Esophagus squamous epithelium (tissue), 5 donors: Measurements from ENCODE around the gene RSPO4. TPM values are rescaled to one million over a fixed set of nuclear protein-coding genes. Genes with fewer than 3 reads are reported as not detected.

Source experiments
- DNase-seq: peaks from one replicate; lab custom pipeline; 2025; lab: John Stamatoyannopoulos, UW
- H3K27ac ChIP-seq, 4 donors: fragments of 200-600 bp; sonication (generic); one replicate each; pipeline ENCODE4 v1.5.1; 2016 to 2019; ENCODE audit warnings: mild to moderate bottlenecking in 1 of 4
- H3K27me3 ChIP-seq, 4 donors: fragments of 200-600 bp; sonication (generic); 1 replicate in 3 of 4; 2 replicates in 1 of 4; pipeline versions ENCODE4 v1.5.1 to v1.6.0; 2017 to 2021; ENCODE audit warnings: antibody characterized with exemption in 1 of 4
- H3K36me3 ChIP-seq, 3 donors: fragments of 200-600 bp; sonication (generic); one replicate each; pipeline ENCODE4 v1.5.1; 2016 to 2019
- H3K4me1 ChIP-seq, 3 donors: fragments of 200-600 bp; sonication (generic); one replicate each; pipeline ENCODE4 v1.5.1; 2017 to 2019
- H3K4me3 ChIP-seq, 4 donors: fragments of 200-600 bp; sonication (generic); 1 replicate in 3 of 4; 2 replicates in 1 of 4; pipeline ENCODE4 v1.5.1; 2016 to 2019; ENCODE audit warnings: mild to moderate bottlenecking in 2 of 4, moderate library complexity in 1 of 4
- H3K9me3 ChIP-seq, 3 donors: fragments of 200-600 bp; sonication (generic); one replicate each; pipeline ENCODE4 v1.5.1; 2016 to 2019
- POLR2A ChIP-seq, 4 donors: fragments of 450-650 bp; IDR thresholded peaks; one replicate each; pipeline ENCODE4 v1.6.1; 2017; ENCODE audit warnings: antibody characterized with exemption in 4 of 4, mild to moderate bottlenecking in 4 of 4, moderate library complexity in 3 of 4
- WGBS, 2 donors: methylation state at CpG; one replicate each; pipeline ENCODE4 v1.1.5; 2018; 5-methylcytosine and 5-hydroxymethylcytosine counted together
- intact Hi-C: fragments of 100-400 bp; cut with DNase I; formaldehyde crosslinking; loops from one replicate; pipeline ENCODE4 v1.15.0; 2022
- total RNA-seq, 4 donors: library from RNA; depleted of rRNA; stranded (reverse); fragments of >200 nt; gene quantifications; one replicate each; pipeline ENCODE4 v1.1.0, GENCODE V29; 2016
- TF ChIP-seq, protein P1 (sequence below), 6 experiments: fragments of 450-650 bp in 4 of 6; fragments of 200-600 bp in 2 of 6; sonication (generic) in 2 of 6; IDR thresholded peaks; one replicate each; pipeline ENCODE4 v1.5.1; 2016 to 2019; ENCODE audit warnings: antibody characterized with exemption in 6 of 6, mild to moderate bottlenecking in 4 of 6, moderate library complexity in 4 of 6
- donor health status: DM: yes; HTN: yes; CAD: no.

RSPO4 gene
- total RNA-seq, 4 donors from 2014 or later, result 0.18 to 0.23 (median 0.19) TPM; not detected in 1

DNA sequence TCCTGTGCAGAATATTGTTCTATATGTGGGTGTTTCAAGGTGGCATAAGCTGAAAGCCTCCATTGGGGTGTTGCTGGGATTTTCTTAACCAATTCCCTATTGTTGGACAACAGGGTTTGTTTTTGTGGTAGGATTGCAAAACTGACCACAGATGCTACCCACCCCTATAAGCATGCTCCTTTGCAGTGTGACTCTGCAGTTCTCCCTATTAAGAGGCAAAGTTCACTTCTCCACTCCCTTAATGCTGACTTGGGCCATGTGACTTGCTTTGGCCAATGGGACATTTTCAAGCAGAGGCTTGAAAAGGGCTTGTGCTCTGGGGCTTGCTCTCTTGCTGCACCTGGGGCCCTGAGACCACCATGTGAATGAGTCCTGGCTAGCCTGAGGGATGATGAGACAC, 77.5 kb downstream of the RSPO4 start:
- H3K36me3 ChIP-seq, result no peaks in the 10 kb centered on the region
- no peaks in the 10 kb centered on the region for H3K4me1 ChIP-seq
- intact Hi-C loops, result no loop called here
- no peak overlapping the region for H3K27ac ChIP-seq
- H3K4me3 ChIP-seq, result no peak overlapping the region
- peaks cover 0 to 12% (median 0%) of the 10 kb centered on the region in 4 donors for H3K27me3 ChIP-seq
- H3K9me3 ChIP-seq, result no peaks in the 10 kb centered on the region
- DNase-seq, result no peak
- TF ChIP-seq, protein P1, sequence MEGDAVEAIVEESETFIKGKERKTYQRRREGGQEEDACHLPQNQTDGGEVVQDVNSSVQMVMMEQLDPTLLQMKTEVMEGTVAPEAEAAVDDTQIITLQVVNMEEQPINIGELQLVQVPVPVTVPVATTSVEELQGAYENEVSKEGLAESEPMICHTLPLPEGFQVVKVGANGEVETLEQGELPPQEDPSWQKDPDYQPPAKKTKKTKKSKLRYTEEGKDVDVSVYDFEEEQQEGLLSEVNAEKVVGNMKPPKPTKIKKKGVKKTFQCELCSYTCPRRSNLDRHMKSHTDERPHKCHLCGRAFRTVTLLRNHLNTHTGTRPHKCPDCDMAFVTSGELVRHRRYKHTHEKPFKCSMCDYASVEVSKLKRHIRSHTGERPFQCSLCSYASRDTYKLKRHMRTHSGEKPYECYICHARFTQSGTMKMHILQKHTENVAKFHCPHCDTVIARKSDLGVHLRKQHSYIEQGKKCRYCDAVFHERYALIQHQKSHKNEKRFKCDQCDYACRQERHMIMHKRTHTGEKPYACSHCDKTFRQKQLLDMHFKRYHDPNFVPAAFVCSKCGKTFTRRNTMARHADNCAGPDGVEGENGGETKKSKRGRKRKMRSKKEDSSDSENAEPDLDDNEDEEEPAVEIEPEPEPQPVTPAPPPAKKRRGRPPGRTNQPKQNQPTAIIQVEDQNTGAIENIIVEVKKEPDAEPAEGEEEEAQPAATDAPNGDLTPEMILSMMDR (IDR thresholded peaks at IDR 0.05), result no peak
- no peak for TF ChIP-seq POLR2A (IDR thresholded peaks at IDR 0.05)

DNA sequence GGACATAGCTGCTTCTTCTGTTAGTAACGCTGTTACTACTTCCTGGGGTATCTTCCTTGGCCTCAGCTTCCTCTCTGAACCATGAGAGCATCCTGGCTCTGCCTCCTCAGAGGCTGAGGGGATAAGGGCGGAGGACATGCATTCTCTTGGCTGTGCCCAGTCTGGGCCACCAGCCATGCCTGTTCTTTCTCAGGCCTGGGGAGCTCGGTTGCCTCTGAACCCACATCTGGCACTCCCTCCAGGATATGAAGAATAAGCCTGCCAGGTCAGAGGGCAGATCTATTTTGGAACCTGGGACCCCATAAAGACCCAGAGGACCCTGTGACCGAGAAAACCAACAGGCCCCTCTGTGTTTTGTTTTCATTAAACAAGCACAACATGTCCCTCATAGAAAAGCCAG, 79.3 kb downstream of the RSPO4 start:
- H3K4me1 ChIP-seq, result no peaks in the 10 kb centered on the region

DNA sequence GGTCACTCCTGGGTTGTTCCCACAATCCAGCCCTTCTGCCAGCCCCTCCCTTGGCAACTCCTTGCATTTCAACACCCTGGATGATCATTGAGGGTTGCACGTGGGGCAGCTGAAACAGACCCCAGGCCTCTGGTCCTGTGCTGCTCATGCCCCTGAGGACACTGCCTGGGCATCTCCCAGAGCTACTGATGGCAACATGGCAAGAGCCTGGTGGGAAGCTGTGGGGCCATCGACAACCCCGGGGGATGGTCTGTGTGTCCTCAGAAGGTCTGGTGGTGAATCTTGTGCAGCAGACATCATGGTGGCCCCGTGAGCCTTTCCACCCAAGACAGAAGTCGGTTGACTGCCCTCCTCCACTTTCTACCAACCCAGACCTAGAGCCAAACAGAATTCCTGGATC, 81.0 kb downstream of the RSPO4 start:
- TF ChIP-seq POLR2A (IDR thresholded peaks at IDR 0.05), result no peak
- TF ChIP-seq, protein P1 (IDR thresholded peaks at IDR 0.05), result no peak
- H3K4me1 ChIP-seq, result no peaks in the 10 kb centered on the region
- no peak overlapping the region for H3K27ac ChIP-seq
- H3K36me3 ChIP-seq, result no peaks in the 10 kb centered on the region
- no peaks in the 10 kb centered on the region for H3K9me3 ChIP-seq
- DNase-seq, result no peak
- no peak overlapping the region for H3K4me3 ChIP-seq
- intact Hi-C loops, result no loop called here
- WGBS, 2 donors, result 89% methylated on average over 3 of the region's 5 CpGs; no CpG with 5 or more reads in 1 of the 2 donors
- H3K27me3 ChIP-seq, result peaks cover 0 to 13% (median 0%) of the 10 kb centered on the region in 4 donors

More for the DNA sequence above, 79.3 kb downstream of the RSPO4 start:
- Histone ChIP-seq H3K27me3 (peaks cover 0 to 7% (median 0%) of the 10 kb centered on the region in 4 donors), H3K4me3 (no peak overlapping the region), H3K36me3 (no peaks in the 10 kb centered on the region), H3K9me3 (no peaks in the 10 kb centered on the region), H3K27ac (peak overlapping the region in 1 of 4 donors; percentile 2)
- 43 to 48% methylated on average over 3 to 4 of the region's 4 CpGs for WGBS, 2 donors
- TF ChIP-seq, protein P1 (IDR thresholded peaks at IDR 0.05), result no peak
- no peak for TF ChIP-seq POLR2A (IDR thresholded peaks at IDR 0.05)
- intact Hi-C loops, result no loop called here
- no peak for DNase-seq

GRCh38 chr20:920311-920710, 81.8 kb downstream of the RSPO4 start:
- WGBS, 2 donors, result 89 to 90% methylated on average over 4 of the region's 4 CpGs
- H3K27ac ChIP-seq, result no peak overlapping the region
- H3K36me3 ChIP-seq, result no peaks in the 10 kb centered on the region
- no peak overlapping the region for H3K4me3 ChIP-seq
- no peaks in the 10 kb centered on the region for H3K4me1 ChIP-seq
- intact Hi-C loops, result no loop called here
- TF ChIP-seq POLR2A (IDR thresholded peaks at IDR 0.05), result no peak
- DNase-seq, result no peak
- no peaks in the 10 kb centered on the region for H3K9me3 ChIP-seq
- peaks cover 0 to 20% (median 0%) of the 10 kb centered on the region in 4 donors for H3K27me3 ChIP-seq

- H3K27ac ChIP-seq, result no peak overlapping the region
- intact Hi-C loops, result no loop called here
- H3K9me3 ChIP-seq, result no peaks in the 10 kb centered on the region
- H3K36me3 ChIP-seq, result no peaks in the 10 kb centered on the region
- peaks cover 0 to 26% (median 0%) of the 10 kb centered on the region in 4 donors for H3K27me3 ChIP-seq
- H3K4me1 ChIP-seq, result no peaks in the 10 kb centered on the region
- no peak for TF ChIP-seq POLR2A (IDR thresholded peaks at IDR 0.05)
- TF ChIP-seq, protein P1 (IDR thresholded peaks at IDR 0.05), result no peak
- no peak for DNase-seq
- H3K4me3 ChIP-seq, result no peak overlapping the region
- 67 to 78% methylated on average over 5 of the region's 5 CpGs for WGBS, 2 donors
Observed at GRCh38 chr20:919491-919916, 82.6 kb downstream of the RSPO4 start.

GRCh38 chr20:917416-917815, 84.7 kb downstream of the RSPO4 start:
- peaks cover 0 to 36% (median 0%) of the 10 kb centered on the region in 4 donors for H3K27me3 ChIP-seq
- DNase-seq, result no peak
- no peak overlapping the region for H3K27ac ChIP-seq
- no peak overlapping the region for H3K4me3 ChIP-seq
- TF ChIP-seq POLR2A (IDR thresholded peaks at IDR 0.05), result no peak
- no peaks in the 10 kb centered on the region for H3K9me3 ChIP-seq
- intact Hi-C loops, result no loop called here
- no peaks in the 10 kb centered on the region for H3K4me1 ChIP-seq
- no peaks in the 10 kb centered on the region for H3K36me3 ChIP-seq
- 58 to 62% methylated on average over 4 of the region's 4 CpGs for WGBS, 2 donors
